ENCODE results near the gene GNG13.

The GNG13 gene

DNA sequence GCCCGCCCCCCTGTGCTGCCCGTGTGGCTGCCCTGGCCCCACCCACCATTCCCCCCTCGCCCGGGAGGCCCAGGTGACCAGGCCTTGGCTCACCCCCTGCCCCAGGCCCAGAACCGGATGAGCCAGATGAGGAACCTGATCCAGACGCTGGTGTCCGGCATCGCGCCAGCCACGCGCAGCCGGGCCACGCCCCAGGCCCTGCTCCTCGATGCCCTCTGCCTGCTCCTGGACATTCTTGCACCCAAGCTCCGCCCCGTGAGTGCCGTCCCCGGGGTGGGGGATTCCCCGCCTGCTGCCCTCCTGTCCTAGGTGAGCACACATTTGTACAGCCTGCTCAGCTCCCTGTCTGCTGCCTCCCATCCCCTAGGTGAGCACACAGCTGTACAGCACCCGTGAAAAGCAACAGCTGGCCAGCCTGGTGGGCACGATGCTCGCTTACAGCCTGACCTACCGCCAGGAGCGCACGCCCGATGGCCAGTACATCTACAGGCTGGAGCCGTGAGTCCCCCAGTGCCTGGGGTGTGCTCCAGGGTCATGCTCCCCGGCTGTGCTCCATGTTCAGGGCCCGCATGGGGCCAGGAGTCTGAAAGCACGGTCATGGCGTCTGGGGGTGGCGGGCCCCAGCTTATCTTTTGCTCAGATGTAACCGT, 4.8 kb downstream of the GNG13 start:
- no peaks in the 10 kb centered on the region for H3K9me3 Mint-ChIP-seq
- no peak overlapping the region for H3K27ac Mint-ChIP-seq
- peaks cover 4% of the 10 kb centered on the region for H3K4me1 Mint-ChIP-seq (ENCODE audit: low read depth)
- no peaks in the 10 kb centered on the region for H3K27me3 Mint-ChIP-seq
- H3K4me3 Mint-ChIP-seq = no peak overlapping the region
- H3K36me3 Mint-ChIP-seq (ENCODE audit: low read depth) = peaks cover 10% of the 10 kb centered on the region

DNA sequence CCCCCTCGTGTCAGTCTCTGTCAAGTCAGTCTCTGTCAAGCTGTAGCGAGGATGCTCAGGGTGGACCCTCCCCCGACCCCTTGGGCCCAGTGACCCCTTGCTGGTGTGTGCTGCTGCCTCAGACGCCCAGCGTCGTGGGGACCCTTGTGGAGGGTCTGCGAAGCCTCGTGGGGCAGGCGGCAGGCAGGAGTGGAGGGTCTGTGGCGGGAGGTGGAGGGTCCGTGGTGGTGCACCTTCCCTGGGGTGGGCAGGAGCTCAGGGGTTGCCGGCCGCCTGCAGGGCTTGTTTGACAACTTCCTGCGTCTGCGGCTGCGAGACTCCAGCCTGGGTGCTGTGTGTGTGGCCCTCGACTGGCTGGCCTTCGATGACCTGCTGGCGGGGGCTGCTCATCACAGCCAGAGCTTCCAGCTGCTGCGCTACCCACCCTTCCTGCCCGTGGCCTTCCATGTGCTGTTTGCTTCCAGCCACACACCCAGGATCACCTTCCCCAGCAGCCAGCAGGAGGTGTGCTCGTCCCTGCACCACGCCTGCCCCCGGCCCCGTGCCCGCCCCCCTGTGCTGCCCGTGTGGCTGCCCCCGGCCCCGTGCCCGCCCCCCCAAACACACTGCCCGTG, 5.6 kb downstream of the GNG13 start:
- Mint-ChIP-seq H3K36me3 (ENCODE audit: low read depth) (peaks cover 10% of the 10 kb centered on the region), H3K4me3 (no peak overlapping the region), H3K9me3 (no peaks in the 10 kb centered on the region), H3K27ac (no peak overlapping the region), H3K27me3 (no peaks in the 10 kb centered on the region), H3K4me1 (ENCODE audit: low read depth) (peaks cover 4% of the 10 kb centered on the region)

GRCh38 chr16:794091-794822, 6.3 kb downstream of the GNG13 start:
- Mint-ChIP-seq H3K27ac (no peak overlapping the region), H3K27me3 (no peaks in the 10 kb centered on the region), H3K36me3 (ENCODE audit: low read depth) (peaks cover 10% of the 10 kb centered on the region), H3K4me3 (no peak overlapping the region), H3K4me1 (ENCODE audit: low read depth) (peaks cover 4% of the 10 kb centered on the region), H3K9me3 (no peaks in the 10 kb centered on the region)

- peaks cover 4% of the 10 kb centered on the region for H3K4me1 Mint-ChIP-seq (ENCODE audit: low read depth)
- no peaks in the 10 kb centered on the region for H3K9me3 Mint-ChIP-seq
- no peaks in the 10 kb centered on the region for H3K27me3 Mint-ChIP-seq
- H3K4me3 Mint-ChIP-seq = no peak overlapping the region
- peaks cover 10% of the 10 kb centered on the region for H3K36me3 Mint-ChIP-seq (ENCODE audit: low read depth)
- H3K27ac Mint-ChIP-seq = no peak overlapping the region
Measured at GRCh38 chr16:793414-793813, 7.1 kb downstream of the GNG13 start.

GRCh38 chr16:792221-792995, 8.1 kb downstream of the GNG13 start:
- Mint-ChIP-seq H3K4me1 (ENCODE audit: low read depth) (peaks cover 4% of the 10 kb centered on the region), H3K9me3 (no peaks in the 10 kb centered on the region), H3K4me3 (no peak overlapping the region), H3K36me3 (ENCODE audit: low read depth) (peaks cover 10% of the 10 kb centered on the region), H3K27ac (no peak overlapping the region), H3K27me3 (no peaks in the 10 kb centered on the region)

DNA sequence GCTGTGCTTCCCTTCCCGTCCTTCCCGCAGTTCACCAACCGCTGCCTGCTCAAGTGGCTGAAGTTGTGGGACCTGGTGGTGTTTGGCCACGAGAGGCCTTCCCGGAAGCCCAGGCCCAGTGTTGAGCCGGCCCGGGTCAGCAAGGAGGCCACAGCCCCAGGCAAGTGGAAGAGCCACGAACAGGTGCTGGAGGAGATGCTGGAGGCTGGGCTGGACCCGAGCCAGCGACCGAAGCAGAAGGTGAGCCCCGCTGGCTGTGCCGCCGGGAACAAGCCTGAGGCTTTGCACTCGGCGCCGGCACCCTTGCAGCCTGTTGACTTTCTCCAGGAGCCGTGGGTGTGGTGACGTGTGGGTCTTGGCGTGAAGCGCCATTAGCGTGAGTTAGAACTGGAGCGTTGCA, 9.4 kb downstream of the GNG13 start:
- Mint-ChIP-seq H3K36me3 (ENCODE audit: low read depth) (peaks cover 10% of the 10 kb centered on the region), H3K4me3 (no peak overlapping the region), H3K27me3 (no peaks in the 10 kb centered on the region), H3K27ac (no peak overlapping the region), H3K9me3 (no peaks in the 10 kb centered on the region), H3K4me1 (ENCODE audit: low read depth) (peaks cover 7% of the 10 kb centered on the region)

DNA sequence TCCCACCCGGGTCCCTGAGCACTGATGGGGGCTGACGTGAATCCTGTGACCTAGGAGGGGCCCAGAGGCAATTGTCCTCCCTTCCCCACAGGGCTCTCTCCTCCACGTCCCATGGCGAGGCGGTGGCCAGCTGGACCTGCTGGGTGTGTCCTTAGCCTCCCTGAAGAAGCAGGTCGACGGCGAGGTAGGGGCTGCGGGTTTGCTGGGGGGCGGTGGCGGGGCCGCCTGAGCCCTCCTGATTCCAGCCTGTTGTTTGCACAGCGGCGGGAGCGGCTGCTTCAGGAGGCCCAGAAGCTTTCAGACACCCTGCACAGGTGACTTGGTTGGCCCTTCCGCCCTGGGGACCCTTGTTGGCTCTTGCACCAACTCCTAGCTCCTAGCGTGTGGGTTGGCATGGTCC, 10.4 kb downstream of the GNG13 start:
- Mint-ChIP-seq H3K9me3 (no peaks in the 10 kb centered on the region), H3K36me3 (ENCODE audit: low read depth) (peaks cover 10% of the 10 kb centered on the region), H3K27ac (no peak overlapping the region), H3K4me1 (ENCODE audit: low read depth) (peaks cover 7% of the 10 kb centered on the region), H3K4me3 (peak overlapping the region; percentile 62), H3K27me3 (no peaks in the 10 kb centered on the region)

DNA sequence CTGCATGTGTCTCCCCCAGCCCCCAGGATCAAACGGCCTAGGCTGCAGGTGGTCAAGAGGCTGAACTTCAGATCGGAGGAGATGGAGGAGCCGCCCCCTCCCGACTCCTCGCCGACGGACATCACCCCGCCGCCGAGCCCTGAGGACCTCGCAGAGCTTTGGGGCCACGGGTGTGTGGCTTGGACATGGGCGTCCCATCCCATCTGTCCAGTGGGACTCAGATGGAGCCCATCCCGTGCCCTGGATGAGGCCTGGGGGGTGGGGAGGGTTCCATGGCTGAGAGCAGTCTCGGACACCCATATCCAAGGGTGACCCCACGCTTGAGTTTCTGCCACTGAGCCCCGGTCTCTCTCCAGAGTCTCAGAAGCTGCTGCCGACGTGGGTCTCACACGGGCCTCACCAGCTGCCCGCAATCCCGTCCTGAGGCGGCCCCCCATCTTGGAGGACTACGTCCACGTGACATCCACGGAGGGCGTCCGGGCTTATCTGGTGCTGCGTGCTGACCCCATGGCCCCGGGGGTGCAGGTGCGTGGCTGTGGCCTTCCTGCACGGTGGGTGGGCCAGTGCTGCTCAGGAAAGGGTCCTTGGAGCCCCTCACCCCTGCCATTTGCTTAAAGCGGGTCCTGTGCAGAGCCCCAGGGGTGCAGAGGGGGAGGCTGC, 11.2 kb downstream of the GNG13 start:
- H3K36me3 Mint-ChIP-seq (ENCODE audit: low read depth) = peaks cover 10% of the 10 kb centered on the region
- H3K27me3 Mint-ChIP-seq = no peaks in the 10 kb centered on the region
- peak overlapping the region; percentile 62 for H3K4me3 Mint-ChIP-seq
- peaks cover 7% of the 10 kb centered on the region for H3K4me1 Mint-ChIP-seq (ENCODE audit: low read depth)
- H3K27ac Mint-ChIP-seq = no peak overlapping the region
- no peaks in the 10 kb centered on the region for H3K9me3 Mint-ChIP-seq

GRCh38 chr16:788399-789126, 12.0 kb downstream of the GNG13 start, which contains the start of gene CHTF18:
CHTF18 (plus strand) TSS chr16:788620; CDS start chr16:788685, 65 bp downstream.
- Mint-ChIP-seq H3K27ac (peak within 1 kb of the TSS; percentile 83), H3K27me3 (no peaks in the 10 kb centered on the region), H3K4me1 (ENCODE audit: low read depth) (peaks cover 7% of the 10 kb centered on the region), H3K36me3 (ENCODE audit: low read depth) (peaks cover 10% of the 10 kb centered on the region), H3K4me3 (peak within 1 kb of the TSS; percentile 88), H3K9me3 (no peaks in the 10 kb centered on the region)

DNA sequence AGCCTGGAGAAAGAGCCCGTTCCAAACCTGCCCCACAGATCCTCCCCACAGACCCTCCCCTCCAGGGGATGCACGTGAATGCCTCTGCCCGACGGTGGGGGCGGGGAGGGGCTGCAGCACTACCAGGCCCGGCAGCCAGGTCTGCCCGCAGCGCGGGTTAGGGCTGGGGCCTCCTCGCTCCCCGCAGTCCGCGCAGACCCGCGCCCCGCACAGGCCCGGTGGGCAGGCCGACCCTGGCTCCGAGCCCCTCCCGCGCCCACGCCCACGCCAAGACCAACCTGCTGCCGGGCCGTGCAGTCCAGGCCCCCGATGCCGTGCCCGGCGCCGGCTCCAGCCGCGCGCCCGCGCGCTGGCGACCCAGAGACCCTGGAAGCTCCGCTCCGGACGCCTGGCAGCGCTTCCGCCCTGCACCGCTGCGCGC, 12.5 kb downstream of the GNG13 start, which contains the start of gene RPUSD1:
Gene RPUSD1 (minus strand): TSS at position 404 of the 421 bp plus-strand sequence. CDS start 644 bp downstream, outside the sequence.
- Mint-ChIP-seq H3K4me1 (ENCODE audit: low read depth) (peaks cover 7% of the 10 kb centered on the region), H3K27me3 (no peaks in the 10 kb centered on the region), H3K27ac (peak within 1 kb of the TSS; percentile 83), H3K4me3 (peak within 1 kb of the TSS; percentile 88), H3K9me3 (no peaks in the 10 kb centered on the region), H3K36me3 (ENCODE audit: low read depth) (peaks cover 10% of the 10 kb centered on the region)

DNA sequence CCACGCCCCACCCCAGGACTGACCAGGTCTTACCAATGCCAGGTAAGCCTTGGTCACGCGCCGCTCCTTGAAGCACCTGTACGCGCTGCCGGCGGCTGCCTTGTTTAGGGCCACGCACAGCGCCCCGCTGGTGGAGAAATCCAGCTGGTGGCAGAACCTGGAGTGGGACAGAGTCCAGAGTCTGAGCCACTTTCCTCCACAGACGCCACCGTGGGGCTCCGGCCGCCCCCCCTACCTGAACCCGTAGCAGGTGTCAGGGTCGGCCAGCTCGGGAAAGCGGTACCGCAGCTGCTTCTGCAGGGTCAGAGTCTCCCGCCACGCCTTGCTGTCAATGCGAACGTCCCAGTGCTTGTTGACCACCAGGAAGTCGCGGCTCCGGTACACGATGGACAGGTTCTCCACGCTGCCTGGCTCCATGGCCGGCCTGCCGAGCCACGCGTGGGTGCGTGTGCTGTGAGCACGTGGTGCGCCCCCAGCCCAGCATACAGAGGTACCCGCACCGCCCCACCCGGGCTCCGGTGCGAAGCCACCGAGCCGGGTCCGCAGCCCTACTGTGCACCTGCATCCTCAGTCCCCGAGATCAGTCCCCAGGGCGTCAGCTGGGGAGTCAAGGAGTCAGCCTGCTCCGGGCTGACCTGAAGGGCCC, 13.1 kb downstream of the GNG13 start:
- H3K4me1 Mint-ChIP-seq (ENCODE audit: low read depth) = peaks cover 7% of the 10 kb centered on the region

DNA sequence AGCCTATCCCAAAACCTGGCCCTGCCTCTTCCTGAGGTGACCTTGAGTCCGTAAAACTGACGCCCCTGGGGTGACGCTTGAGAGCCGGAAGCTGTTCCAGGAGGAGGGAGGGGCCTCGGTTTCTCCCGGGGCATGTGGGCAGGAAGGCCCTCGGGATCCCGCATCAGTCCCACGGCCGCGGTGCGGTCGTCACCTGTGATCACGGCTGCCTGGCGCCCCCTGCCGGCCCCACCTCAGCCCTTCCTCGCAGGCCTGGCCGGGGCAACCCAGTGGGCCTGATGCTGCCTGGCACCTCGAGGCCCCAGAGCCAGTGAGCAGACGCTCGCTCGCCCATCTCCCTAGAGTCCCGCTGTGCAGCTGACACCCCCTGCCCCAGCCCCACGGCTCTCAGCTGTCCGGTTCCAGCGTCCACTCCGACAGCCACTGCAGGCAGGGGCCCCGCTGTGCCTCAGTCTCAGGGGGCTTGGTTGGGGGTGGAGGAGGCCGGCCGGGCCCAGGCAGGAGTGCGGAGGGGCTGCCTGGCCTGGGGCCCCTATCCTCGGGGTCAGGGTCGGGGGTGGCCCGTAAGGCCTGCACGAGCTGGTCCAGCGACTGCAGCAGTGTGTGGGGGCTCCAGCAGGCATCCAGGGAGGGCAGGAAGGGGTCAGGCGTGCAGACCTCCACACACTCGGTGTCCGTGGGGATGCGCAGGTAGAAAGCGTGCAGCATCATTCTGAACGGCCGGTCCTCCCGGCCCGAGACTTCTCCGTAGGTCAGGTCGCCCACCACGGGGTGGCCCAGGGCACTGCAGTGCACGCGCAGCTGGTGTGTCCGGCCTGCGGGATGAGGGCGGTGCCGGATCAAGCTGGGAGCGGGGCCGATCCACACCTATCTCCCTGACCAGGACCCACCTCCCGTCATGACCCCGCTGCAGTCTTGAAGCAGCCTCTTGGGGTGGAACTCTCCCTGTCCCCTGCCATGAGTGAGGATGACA, 14.7 kb downstream of the GNG13 start:
- H3K36me3 Mint-ChIP-seq (ENCODE audit: low read depth) = no peaks in the 10 kb centered on the region
- peaks cover 3% of the 10 kb centered on the region for H3K4me1 Mint-ChIP-seq (ENCODE audit: low read depth)
- H3K27ac Mint-ChIP-seq = no peak overlapping the region
- no peaks in the 10 kb centered on the region for H3K27me3 Mint-ChIP-seq
- peak overlapping the region; percentile 47 for H3K4me3 Mint-ChIP-seq
- H3K9me3 Mint-ChIP-seq = no peaks in the 10 kb centered on the region

More for the DNA sequence above, 13.1 kb downstream of the GNG13 start:
- Mint-ChIP-seq H3K27ac (peak overlapping the region; percentile 83), H3K9me3 (no peaks in the 10 kb centered on the region), H3K4me3 (peak overlapping the region; percentile 88), H3K36me3 (ENCODE audit: low read depth) (peaks cover 10% of the 10 kb centered on the region), H3K27me3 (no peaks in the 10 kb centered on the region)

Data from stimulated activated naive CD8-positive, alpha-beta T cell treated with anti-CD3 and anti-CD28 coated beads, Interleukin-15, Interleukin-2, amounts not matched to agents 100 ng/mL and 50 ng/mL, for 24 hours (primary cell).